ENCODE data around the gene ARID4A. TPM values are rescaled to one million over a fixed set of nuclear protein-coding genes. Genes with fewer than 3 reads are reported as not detected.

ARID4A gene
- total and polyA plus RNA-seq, 3 donors from 2014 or later: 3.1 to 29.3 (median 26.9) TPM

DNA sequence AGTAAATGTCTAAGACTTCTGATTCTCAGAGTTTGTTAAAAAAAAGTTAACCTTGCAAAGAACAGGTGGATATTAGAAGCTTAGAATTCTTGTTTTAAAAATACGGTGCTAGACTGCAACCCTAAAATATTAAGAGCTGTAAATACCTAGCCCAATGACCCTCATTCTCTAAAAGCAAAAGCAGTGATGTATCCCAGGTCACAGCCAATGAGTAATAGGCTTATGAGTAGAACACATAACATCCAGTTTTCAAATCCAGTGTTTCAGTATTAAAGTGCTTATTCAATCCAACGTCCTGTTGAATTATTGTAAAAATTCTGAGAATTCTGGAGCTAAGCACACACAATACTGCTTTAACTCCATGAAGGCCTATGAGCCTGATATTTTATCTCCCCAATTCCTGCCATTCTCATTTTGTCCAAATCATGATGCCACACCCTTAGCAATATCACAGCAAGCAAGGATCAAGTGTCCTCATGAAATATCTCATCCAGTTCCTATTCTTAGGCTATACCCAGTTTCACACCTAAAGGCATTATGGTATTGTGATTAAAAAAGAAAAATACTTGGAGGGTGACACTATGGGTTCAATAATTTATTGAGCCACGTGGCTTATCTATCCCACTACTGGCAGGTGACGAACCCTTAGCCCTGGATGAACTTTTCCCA is 15.3 kb upstream of the ARID4A start:
- no peaks in the 10 kb centered on the region for H3K27me3 ChIP-seq
- H3K4me1 ChIP-seq: no peaks in the 10 kb centered on the region
- H3K4me3 ChIP-seq: no peak overlapping the region
- TF ChIP-seq, protein P1, sequence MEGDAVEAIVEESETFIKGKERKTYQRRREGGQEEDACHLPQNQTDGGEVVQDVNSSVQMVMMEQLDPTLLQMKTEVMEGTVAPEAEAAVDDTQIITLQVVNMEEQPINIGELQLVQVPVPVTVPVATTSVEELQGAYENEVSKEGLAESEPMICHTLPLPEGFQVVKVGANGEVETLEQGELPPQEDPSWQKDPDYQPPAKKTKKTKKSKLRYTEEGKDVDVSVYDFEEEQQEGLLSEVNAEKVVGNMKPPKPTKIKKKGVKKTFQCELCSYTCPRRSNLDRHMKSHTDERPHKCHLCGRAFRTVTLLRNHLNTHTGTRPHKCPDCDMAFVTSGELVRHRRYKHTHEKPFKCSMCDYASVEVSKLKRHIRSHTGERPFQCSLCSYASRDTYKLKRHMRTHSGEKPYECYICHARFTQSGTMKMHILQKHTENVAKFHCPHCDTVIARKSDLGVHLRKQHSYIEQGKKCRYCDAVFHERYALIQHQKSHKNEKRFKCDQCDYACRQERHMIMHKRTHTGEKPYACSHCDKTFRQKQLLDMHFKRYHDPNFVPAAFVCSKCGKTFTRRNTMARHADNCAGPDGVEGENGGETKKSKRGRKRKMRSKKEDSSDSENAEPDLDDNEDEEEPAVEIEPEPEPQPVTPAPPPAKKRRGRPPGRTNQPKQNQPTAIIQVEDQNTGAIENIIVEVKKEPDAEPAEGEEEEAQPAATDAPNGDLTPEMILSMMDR (IDR thresholded peaks at IDR 0.05): no peak
- TF ChIP-seq POLR2A (IDR thresholded peaks at IDR 0.05): no peak
- WGBS, 2 donors: 69 to 70% methylated on average over 4 of the region's 4 CpGs
- no peaks in the 10 kb centered on the region for H3K9me3 ChIP-seq
- intact Hi-C loops (cut with DNase I; ENCODE audit: low total_unique reads): no loop called here
- no peak for DNase-seq
- peaks cover 5% of the 10 kb centered on the region for H3K36me3 ChIP-seq (ENCODE audit: low read depth, missing control alignments)
- peak overlapping the region in 1 of 2 donors; percentile 85 for H3K27ac ChIP-seq

GRCh38 chr14:58283730-58284129 is 14.6 kb upstream of the ARID4A start:
- intact Hi-C loops (cut with DNase I; ENCODE audit: low total_unique reads): no loop called here
- no peak for TF ChIP-seq POLR2A (IDR thresholded peaks at IDR 0.05)
- TF ChIP-seq, protein P1 (IDR thresholded peaks at IDR 0.05): no peak

DNA sequence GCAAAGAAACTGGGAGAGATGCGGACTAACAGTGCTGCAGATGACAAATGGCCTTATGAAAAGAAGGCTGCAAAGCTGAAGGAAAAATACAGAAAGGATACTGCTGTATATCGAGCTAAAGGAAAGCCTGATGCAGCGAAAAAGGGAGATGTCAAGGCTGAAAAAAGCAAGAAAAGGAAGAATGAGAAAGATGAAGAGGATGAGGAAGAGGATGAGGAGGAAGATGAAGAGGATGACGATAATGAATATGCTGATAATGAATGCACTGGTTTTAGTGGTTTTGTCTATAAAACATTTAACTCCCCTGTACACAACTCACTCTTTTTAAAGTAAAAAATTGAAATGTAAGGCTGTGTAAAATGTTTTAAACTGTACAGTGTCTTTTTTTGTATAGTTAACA is 13.2 kb upstream of the ARID4A start:
- TF ChIP-seq POLR2A (IDR thresholded peaks at IDR 0.05): no peak
- TF ChIP-seq, protein P1 (IDR thresholded peaks at IDR 0.05): no peak
- Histone ChIP-seq H3K9me3 (no peaks in the 10 kb centered on the region), H3K4me1 (no peaks in the 10 kb centered on the region), H3K36me3 (ENCODE audit: low read depth, missing control alignments) (peaks cover 5% of the 10 kb centered on the region), H3K4me3 (no peak overlapping the region), H3K27ac (no peak overlapping the region), H3K27me3 (no peaks in the 10 kb centered on the region)
- intact Hi-C loops (cut with DNase I; ENCODE audit: low total_unique reads): no loop called here
- 95 to 96% methylated on average over 4 of the region's 4 CpGs for WGBS, 2 donors
- DNase-seq: no peak

More at GRCh38 chr14:58283730-58284129, 14.6 kb upstream of the ARID4A start:
- Histone ChIP-seq H3K4me1 (no peaks in the 10 kb centered on the region), H3K36me3 (ENCODE audit: low read depth, missing control alignments) (peaks cover 5% of the 10 kb centered on the region), H3K4me3 (no peak overlapping the region), H3K27ac (no peak overlapping the region), H3K27me3 (no peaks in the 10 kb centered on the region), H3K9me3 (no peaks in the 10 kb centered on the region)
- no peak for DNase-seq

- DNase-seq: no peak
- Histone ChIP-seq H3K4me1 (no peaks in the 10 kb centered on the region), H3K4me3 (no peak overlapping the region), H3K27ac (no peak overlapping the region), H3K9me3 (no peaks in the 10 kb centered on the region), H3K27me3 (no peaks in the 10 kb centered on the region), H3K36me3 (ENCODE audit: low read depth, missing control alignments) (peaks cover 5% of the 10 kb centered on the region)
- WGBS, 2 donors: 42 to 50% methylated on average over 3 of the region's 3 CpGs
- TF ChIP-seq, protein P1 (IDR thresholded peaks at IDR 0.05): no peak
- no peak for TF ChIP-seq POLR2A (IDR thresholded peaks at IDR 0.05)
- intact Hi-C loops (cut with DNase I; ENCODE audit: low total_unique reads): no loop called here
These were observed 10.7 kb upstream of the ARID4A start for GRCh38 chr14:58287607-58288042.
